HG02763 (cell line): ENCODE measurements around the gene GALNT16.
"Not testable (repeated sequence)": the region's sequence is repeated elsewhere in the genome, so short reads cannot be mapped to it uniquely, and the experiment has no call there.

Experiments used
- ATAC-seq: cut with Tn5 transposase; IDR thresholded peaks from one replicate; pipeline ENCODE4 v1.9.1; 2021; ENCODE audit warnings: mild to moderate bottlenecking, moderate library complexity; ENCODE audit not compliant: unreplicated experiment

GALNT16 gene

GRCh38 chr14:69358233-69358963 lies 98.4 kb downstream of the GALNT16 start:
- no peak for ATAC-seq

GRCh38 chr14:69358966-69359365 lies 99.0 kb downstream of the GALNT16 start:
- ATAC-seq, result no peak

- no peak for ATAC-seq
These were observed 100.6 kb downstream of the GALNT16 start for GRCh38 chr14:69360438-69361108.

- ATAC-seq, result no peak
These were observed 103.1 kb downstream of the GALNT16 start for GRCh38 chr14:69363055-69363454.

GRCh38 chr14:69363964-69364363 lies 104.0 kb downstream of the GALNT16 start:
- no peak for ATAC-seq

GRCh38 chr14:69364378-69364777 lies 104.4 kb downstream of the GALNT16 start:
- ATAC-seq, result no peak

GRCh38 chr14:69366069-69366468 lies 106.1 kb downstream of the GALNT16 start:
- ATAC-seq, result no peak

- ATAC-seq, result no peak
These were observed 106.8 kb downstream of the GALNT16 start for GRCh38 chr14:69366761-69367160.

GRCh38 chr14:69368381-69368780 lies 108.4 kb downstream of the GALNT16 start:
- ATAC-seq, result no peak

- ATAC-seq, result no peak
These were observed 110.1 kb downstream of the GALNT16 start for GRCh38 chr14:69370061-69370460.

GRCh38 chr14:69372146-69372545 lies 112.2 kb downstream of the GALNT16 start:
- no peak for ATAC-seq

- ATAC-seq, result no peak
These were observed 113.1 kb downstream of the GALNT16 start for GRCh38 chr14:69373104-69373503.

- ATAC-seq, result no peak
These were observed 114.3 kb downstream of the GALNT16 start for GRCh38 chr14:69374235-69374634.

GRCh38 chr14:69375182-69375581 lies 115.2 kb downstream of the GALNT16 start:
- no peak for ATAC-seq

- no peak for ATAC-seq
These were observed 115.8 kb downstream of the GALNT16 start for GRCh38 chr14:69375722-69376121.

- no peak for ATAC-seq
These were observed 116.5 kb downstream of the GALNT16 start for GRCh38 chr14:69376439-69376838.

GRCh38 chr14:69378274-69378673 lies 118.3 kb downstream of the GALNT16 start:
- ATAC-seq, result no peak

- ATAC-seq, result no peak
These were observed 127.4 kb downstream of the GALNT16 start for GRCh38 chr14:69387311-69387710.

- not testable (repeated sequence) for ATAC-seq
These were observed 131.4 kb downstream of the GALNT16 start for GRCh38 chr14:69391400-69391799.

- no peak for ATAC-seq
These were observed 132.5 kb downstream of the GALNT16 start for GRCh38 chr14:69392481-69392880.

GRCh38 chr14:69395929-69396328 lies 136.0 kb downstream of the GALNT16 start:
- no peak for ATAC-seq

GRCh38 chr14:69398053-69398817 lies 138.3 kb downstream of the GALNT16 start, which contains the start of the genes ERH and SLC39A9:
Gene ERH (minus strand): TSS chr14:69398299. CDS start chr14:69398233, 66 bp downstream.
Gene SLC39A9 (plus strand): TSS chr14:69398692. CDS start chr14:69399370, 678 bp downstream.
- ATAC-seq, result peak; percentile 84
